ENCODE measurements around the gene ARHGEF19. TPM values are rescaled to one million over a fixed set of nuclear protein-coding genes. Genes with fewer than 3 reads are reported as not detected.

ARHGEF19 gene
- total and polyA plus RNA-seq, 3 donors from 2014 or later: 6.0 to 10.1 (median 8.5) TPM

GRCh38 chr1:16175610-16176553 lies 36.6 kb downstream of the ARHGEF19 start:
- peak; percentile 92 for DNase-seq
- Histone ChIP-seq H3K36me3 (ENCODE audit: low read depth, missing control alignments) (no peaks in the 10 kb centered on the region), H3K4me3 (no peak overlapping the region), H3K27me3 (no peaks in the 10 kb centered on the region), H3K4me1 (peaks cover 35% of the 10 kb centered on the region), H3K9me3 (no peaks in the 10 kb centered on the region), H3K27ac (peak overlapping the region; percentile 76 to 89)
- 21 to 22% methylated on average over 15 of the region's 24 CpGs for WGBS, 2 donors
- intact Hi-C loops (cut with DNase I; ENCODE audit: low total_unique reads): no loop called here
- TF ChIP-seq CTCF (IDR thresholded peaks at IDR 0.05): no peak
- TF ChIP-seq POLR2A (IDR thresholded peaks at IDR 0.05): no peak

GRCh38 chr1:16174886-16175598 lies 37.4 kb downstream of the ARHGEF19 start:
- Histone ChIP-seq H3K36me3 (ENCODE audit: low read depth, missing control alignments) (no peaks in the 10 kb centered on the region), H3K27ac (peak overlapping the region; percentile 76 to 89), H3K4me1 (peaks cover 35% of the 10 kb centered on the region), H3K4me3 (no peak overlapping the region), H3K27me3 (no peaks in the 10 kb centered on the region), H3K9me3 (no peaks in the 10 kb centered on the region)
- TF ChIP-seq CTCF (IDR thresholded peaks at IDR 0.05) (no peak), POLR2A (IDR thresholded peaks at IDR 0.05) (no peak)
- DNase-seq: no peak
- WGBS, 2 donors: 68 to 75% methylated on average over 5 to 22 of the region's 22 CpGs
- intact Hi-C loops (cut with DNase I; ENCODE audit: low total_unique reads): no loop called here

GRCh38 chr1:16174261-16174868 lies 38.1 kb downstream of the ARHGEF19 start:
- H3K27ac ChIP-seq: no peak overlapping the region
- WGBS, 2 donors: 72 to 83% methylated on average over 7 to 9 of the region's 9 CpGs
- H3K27me3 ChIP-seq: no peaks in the 10 kb centered on the region
- H3K9me3 ChIP-seq: no peaks in the 10 kb centered on the region
- DNase-seq: no peak
- H3K36me3 ChIP-seq (ENCODE audit: low read depth, missing control alignments): no peaks in the 10 kb centered on the region
- intact Hi-C loops (cut with DNase I; ENCODE audit: low total_unique reads): no loop called here
- TF ChIP-seq CTCF (IDR thresholded peaks at IDR 0.05): no peak
- no peak for TF ChIP-seq POLR2A (IDR thresholded peaks at IDR 0.05)
- peaks cover 35% of the 10 kb centered on the region for H3K4me1 ChIP-seq
- H3K4me3 ChIP-seq: no peak overlapping the region

GRCh38 chr1:16173447-16174260 lies 38.8 kb downstream of the ARHGEF19 start:
- Histone ChIP-seq H3K36me3 (ENCODE audit: low read depth, missing control alignments) (no peaks in the 10 kb centered on the region), H3K4me3 (no peak overlapping the region), H3K4me1 (peaks cover 35% of the 10 kb centered on the region), H3K27ac (no peak overlapping the region), H3K9me3 (no peaks in the 10 kb centered on the region), H3K27me3 (no peaks in the 10 kb centered on the region)
- intact Hi-C loops (cut with DNase I; ENCODE audit: low total_unique reads): no loop called here
- no peak for DNase-seq
- 74 to 82% methylated on average over 4 to 12 of the region's 12 CpGs for WGBS, 2 donors
- no peak for TF ChIP-seq CTCF (IDR thresholded peaks at IDR 0.05)
- TF ChIP-seq POLR2A (IDR thresholded peaks at IDR 0.05): no peak

Data from testis (tissue), 3 donors.